ENCODE measurements around the gene ZNF776.

ZNF776 gene

DNA sequence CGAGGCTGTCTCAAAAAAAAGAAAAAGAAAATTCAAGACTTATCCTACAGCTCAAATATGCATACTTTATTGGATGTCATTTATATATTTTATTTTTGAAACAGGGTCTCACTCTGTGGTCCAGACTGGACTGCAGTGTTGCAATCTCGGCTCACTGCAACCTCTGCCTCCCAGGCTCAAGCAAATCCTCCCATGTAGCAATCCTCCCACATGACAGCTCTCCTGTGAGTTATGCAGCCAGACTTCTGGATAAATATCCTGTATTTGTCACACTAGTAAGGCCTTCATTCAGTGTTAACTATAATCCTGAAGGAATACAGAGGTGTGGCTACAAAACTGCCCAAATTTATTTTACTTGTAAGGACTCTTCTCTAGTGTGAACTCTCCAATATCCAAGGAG, 60.9 kb downstream of the ZNF776 start:
- Histone ChIP-seq H3K9ac (ENCODE audit: low read length) (no peak overlapping the region), H3K9me3 (ENCODE audit: control insufficient read depth, insufficient read depth, low read depth, low read length) (no peaks in the 10 kb centered on the region), H3K4me1 (ENCODE audit: control insufficient read depth, insufficient read depth, low read length) (peaks cover 20% of the 10 kb centered on the region), H3K27me3 (ENCODE audit: control insufficient read depth, insufficient read depth, low read length) (no peaks in the 10 kb centered on the region), H3K4me3 (ENCODE audit: low read depth, low read length) (no peak overlapping the region), H3K27ac (ENCODE audit: low read depth, low read length) (no peak overlapping the region), H3K36me3 (ENCODE audit: control insufficient read depth, insufficient read depth, low read length) (peaks cover 52% of the 10 kb centered on the region)
